Neural cell (in vitro differentiated cells): ENCODE results near the gene MGLL. TPM values are rescaled to one million over a fixed set of nuclear protein-coding genes. Genes with fewer than 3 reads are reported as not detected.

Experiments
- H2AFZ ChIP-seq: fragments of 200-600, 300-800 bp; sonication (generic), shearing (Covaris generic); 2 replicates; pipeline ENCODE4 v1.6.0; 2014; ENCODE audit warnings: low read depth, mild to moderate bottlenecking, antibody characterized with exemption, low read length, moderate library complexity
- H3F3A ChIP-seq: fragments of 200-600 bp; shearing (Covaris generic); 2 replicates; pipeline ENCODE4 v1.6.1; 2016; ENCODE audit warnings: mild to moderate bottlenecking, moderate library complexity, mixed read lengths, antibody characterized with exemption, low read length; ENCODE audit not compliant: insufficient read depth, poor library complexity, severe bottlenecking
- H3K27ac ChIP-seq: fragments of 200-600, 300-800 bp; sonication (generic), shearing (Covaris generic); 2 replicates; pipeline ENCODE4 v1.5.1; 2014; ENCODE audit warnings: mild to moderate bottlenecking, low read length, moderate library complexity
- H3K27me3 ChIP-seq: fragments of 300-800, 200-600 bp; sonication (generic), shearing (Covaris generic); 2 replicates; pipeline ENCODE4 v1.6.0; 2014; ENCODE audit warnings: mild to moderate bottlenecking, low read depth, low read length, moderate library complexity; ENCODE audit not compliant: insufficient read depth
- H3K36me3 ChIP-seq: fragments of 300-800, 200-600 bp; sonication (generic), shearing (Covaris generic); 2 replicates; pipeline ENCODE4 v1.5.1; 2014; ENCODE audit warnings: mild to moderate bottlenecking, antibody characterized with exemption, low read length, moderate library complexity; ENCODE audit not compliant: insufficient read depth
- H3K4me2 ChIP-seq: fragments of 300-800, 200-600 bp; sonication (generic), shearing (Covaris generic); 2 replicates; pipeline ENCODE4 v1.6.0; 2014; ENCODE audit warnings: mild to moderate bottlenecking, low read length
- H3K4me3 ChIP-seq: fragments of 300-800, 200-600 bp; sonication (generic), shearing (Covaris generic); 2 replicates; pipeline ENCODE4 v1.5.1; 2014; ENCODE audit warnings: mild to moderate bottlenecking, low read length, moderate library complexity
- H3K79me2 ChIP-seq: fragments of 200-600 bp; shearing (Covaris generic); replicated peaks from 2 replicates; pipeline ENCODE4 v1.6.0; 2014; ENCODE audit warnings: mild to moderate bottlenecking, low read length, moderate library complexity; ENCODE audit not compliant: insufficient read depth
- H3K9ac ChIP-seq: fragments of 300-800, 200-600 bp; sonication (generic), shearing (Covaris generic); 2 replicates; pipeline ENCODE4 v1.6.1; 2016; ENCODE audit warnings: mild to moderate bottlenecking, low read length, mixed read lengths
- H3K9me2 ChIP-seq: fragments of 200-600 bp; shearing (Covaris generic); 2 replicates; pipeline ENCODE4 v1.6.1; 2016; ENCODE audit warnings: mild to moderate bottlenecking, low read length, mixed read lengths; ENCODE audit not compliant: insufficient read depth
- H3K9me3 ChIP-seq: fragments of 200-600, 300-800 bp; sonication (generic), shearing (Covaris generic); 2 replicates; pipeline ENCODE4 v1.6.1; 2016; ENCODE audit warnings: mild to moderate bottlenecking, mixed run types, low read length, moderate library complexity, mixed read lengths
- H4K20me1 ChIP-seq: fragments of 200-600 bp; shearing (Covaris generic); 2 replicates; pipeline ENCODE4 v1.6.1; 2016; ENCODE audit warnings: mild to moderate bottlenecking, mixed run types; ENCODE audit not compliant: insufficient read depth
- CTCF ChIP-seq: fragments of 450-650 bp; IDR thresholded peaks from 2 replicates; pipeline ENCODE4 v1.5.1; 2014; ENCODE audit warnings: antibody characterized with exemption, mild to moderate bottlenecking, moderate library complexity; ENCODE audit not compliant: poor library complexity, severe bottlenecking
- EP300 ChIP-seq: fragments of 450-650 bp; conservative IDR thresholded peaks from 2 replicates; pipeline ENCODE4 v1.6.1; 2014; ENCODE audit warnings: antibody characterized with exemption, mild to moderate bottlenecking, moderate library complexity; ENCODE audit not compliant: poor library complexity, severe bottlenecking
- EZH2 ChIP-seq: fragments of 200-600, 300-800 bp; shearing (Covaris generic), sonication (generic); IDR thresholded peaks from 2 replicates; pipeline ENCODE4 v1.6.1; 2014; ENCODE audit warnings: antibody characterized with exemption, low read length, borderline replicate concordance, mild to moderate bottlenecking; ENCODE audit not compliant: insufficient read depth, poor library complexity, severe bottlenecking
- MXI1 ChIP-seq: fragments of 450-650 bp; conservative IDR thresholded peaks from 2 replicates; pipeline ENCODE4 v1.6.1; 2014; ENCODE audit warnings: antibody characterized with exemption, mild to moderate bottlenecking; ENCODE audit not compliant: poor library complexity, severe bottlenecking
- POLR2AphosphoS5 ChIP-seq: IDR thresholded peaks from 2 replicates; pipeline ENCODE4 v1.6.1; 2012
- RAD21 ChIP-seq: fragments of 450-650 bp; conservative IDR thresholded peaks from 2 replicates; pipeline ENCODE4 v1.6.1; 2014; ENCODE audit warnings: antibody characterized with exemption, mild to moderate bottlenecking, moderate library complexity
- SMC3 ChIP-seq: fragments of 450-650 bp; conservative IDR thresholded peaks from 2 replicates; pipeline ENCODE4 v1.6.1; 2014; ENCODE audit warnings: antibody characterized with exemption, mild to moderate bottlenecking, moderate library complexity; ENCODE audit not compliant: poor library complexity
- TAF1 ChIP-seq: IDR thresholded peaks from 2 replicates; pipeline ENCODE4 v1.6.1; 2012; ENCODE audit warnings: low read depth
- polyA plus RNA-seq: library from polyadenylated mRNA; depleted of rRNA; stranded (reverse); fragments of >200 nt; gene quantifications from 2 replicates; pipeline ENCODE4 v1.2.3, GENCODE V29; 2014
- TF ChIP-seq, protein P1 (sequence below): IDR thresholded peaks from 2 replicates; pipeline ENCODE4 v1.6.1; 2012; ENCODE audit warnings: borderline replicate concordance

Gene MGLL
- polyA plus RNA-seq, 1 donor from 2014 or later, result 2.0 TPM

DNA sequence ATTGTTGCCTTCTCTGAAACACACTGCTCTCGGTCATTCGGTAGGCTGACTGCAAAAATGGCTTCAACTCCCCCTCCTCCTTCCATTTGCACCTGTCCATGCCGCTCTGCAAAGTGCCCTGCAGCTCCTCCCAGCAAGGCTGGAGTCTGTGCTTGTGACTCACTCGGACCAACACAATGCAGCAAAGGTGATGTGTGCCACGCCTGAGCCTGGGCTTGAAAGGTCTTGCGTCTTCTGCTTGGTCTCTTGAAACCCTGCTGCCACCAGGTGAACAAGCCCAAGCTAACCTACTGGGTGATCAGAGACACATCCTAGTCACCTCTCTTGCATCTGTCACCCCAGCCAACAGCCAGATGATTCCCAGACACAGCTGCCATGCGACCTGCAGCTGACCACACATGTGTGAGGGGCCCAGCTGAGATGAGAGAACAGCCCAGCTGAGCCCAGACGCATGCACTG lies 71.1 kb downstream of the MGLL start:
- Histone ChIP-seq H3K36me3 (no peaks in the 10 kb centered on the region), H3K9ac (no peak overlapping the region), H3K9me3 (no peaks in the 10 kb centered on the region), H3K4me3 (no peak overlapping the region), H3F3A (no peaks in the 10 kb centered on the region), H3K4me2 (no peak overlapping the region), H4K20me1 (no peaks in the 10 kb centered on the region), H3K27ac (no peak overlapping the region), H3K27me3 (no peaks in the 10 kb centered on the region), H3K9me2 (no peaks in the 10 kb centered on the region), H2AFZ (no peak overlapping the region), H3K79me2 (no peaks in the 10 kb centered on the region)
- TF ChIP-seq, protein P1, sequence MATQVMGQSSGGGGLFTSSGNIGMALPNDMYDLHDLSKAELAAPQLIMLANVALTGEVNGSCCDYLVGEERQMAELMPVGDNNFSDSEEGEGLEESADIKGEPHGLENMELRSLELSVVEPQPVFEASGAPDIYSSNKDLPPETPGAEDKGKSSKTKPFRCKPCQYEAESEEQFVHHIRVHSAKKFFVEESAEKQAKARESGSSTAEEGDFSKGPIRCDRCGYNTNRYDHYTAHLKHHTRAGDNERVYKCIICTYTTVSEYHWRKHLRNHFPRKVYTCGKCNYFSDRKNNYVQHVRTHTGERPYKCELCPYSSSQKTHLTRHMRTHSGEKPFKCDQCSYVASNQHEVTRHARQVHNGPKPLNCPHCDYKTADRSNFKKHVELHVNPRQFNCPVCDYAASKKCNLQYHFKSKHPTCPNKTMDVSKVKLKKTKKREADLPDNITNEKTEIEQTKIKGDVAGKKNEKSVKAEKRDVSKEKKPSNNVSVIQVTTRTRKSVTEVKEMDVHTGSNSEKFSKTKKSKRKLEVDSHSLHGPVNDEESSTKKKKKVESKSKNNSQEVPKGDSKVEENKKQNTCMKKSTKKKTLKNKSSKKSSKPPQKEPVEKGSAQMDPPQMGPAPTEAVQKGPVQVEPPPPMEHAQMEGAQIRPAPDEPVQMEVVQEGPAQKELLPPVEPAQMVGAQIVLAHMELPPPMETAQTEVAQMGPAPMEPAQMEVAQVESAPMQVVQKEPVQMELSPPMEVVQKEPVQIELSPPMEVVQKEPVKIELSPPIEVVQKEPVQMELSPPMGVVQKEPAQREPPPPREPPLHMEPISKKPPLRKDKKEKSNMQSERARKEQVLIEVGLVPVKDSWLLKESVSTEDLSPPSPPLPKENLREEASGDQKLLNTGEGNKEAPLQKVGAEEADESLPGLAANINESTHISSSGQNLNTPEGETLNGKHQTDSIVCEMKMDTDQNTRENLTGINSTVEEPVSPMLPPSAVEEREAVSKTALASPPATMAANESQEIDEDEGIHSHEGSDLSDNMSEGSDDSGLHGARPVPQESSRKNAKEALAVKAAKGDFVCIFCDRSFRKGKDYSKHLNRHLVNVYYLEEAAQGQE, result no peak
- TF ChIP-seq EZH2, result no peak
- no peak for TF ChIP-seq TAF1
- TF ChIP-seq CTCF, result no peak
- no peak for TF ChIP-seq SMC3
- TF ChIP-seq MXI1, result no peak
- TF ChIP-seq RAD21, result no peak
- no peak for TF ChIP-seq EP300
- no peak for TF ChIP-seq POLR2AphosphoS5

GRCh38 chr3:127750226-127751031 lies 71.9 kb downstream of the MGLL start:
- Histone ChIP-seq H3K4me2 (no peak overlapping the region), H3K9me3 (no peaks in the 10 kb centered on the region), H3K36me3 (no peaks in the 10 kb centered on the region), H3K27me3 (no peaks in the 10 kb centered on the region), H3F3A (no peaks in the 10 kb centered on the region), H3K9ac (no peak overlapping the region), H3K79me2 (no peaks in the 10 kb centered on the region), H3K9me2 (no peaks in the 10 kb centered on the region), H2AFZ (no peak overlapping the region), H3K27ac (no peak overlapping the region), H4K20me1 (no peaks in the 10 kb centered on the region), H3K4me3 (no peak overlapping the region)
- TF ChIP-seq, protein P1, result no peak
- TF ChIP-seq EZH2 (no peak), TAF1 (no peak), RAD21 (no peak), SMC3 (no peak), EP300 (no peak), POLR2AphosphoS5 (no peak), CTCF (no peak), MXI1 (no peak)
